Measurements from ENCODE around the gene PLPP2.

DNA sequence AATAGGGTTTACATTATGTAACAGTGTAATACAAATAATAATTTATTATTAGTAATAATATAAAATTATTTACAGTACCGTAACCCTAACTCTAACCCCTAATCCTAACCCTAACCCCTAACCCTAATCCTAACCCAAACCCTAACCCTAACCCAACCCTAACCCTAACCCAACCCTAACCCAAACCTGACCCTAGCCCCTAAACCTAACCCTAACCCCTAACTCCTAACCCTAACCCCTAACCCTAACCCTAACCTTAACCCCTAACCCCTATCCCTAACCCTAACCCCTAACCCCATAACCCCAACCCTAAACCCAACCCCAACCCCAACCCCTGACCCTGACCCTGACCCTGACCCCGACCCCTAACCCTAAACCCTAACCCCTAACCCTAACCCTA, 45.7 kb downstream of the PLPP2 start:
- TF ChIP-seq, protein P1, sequence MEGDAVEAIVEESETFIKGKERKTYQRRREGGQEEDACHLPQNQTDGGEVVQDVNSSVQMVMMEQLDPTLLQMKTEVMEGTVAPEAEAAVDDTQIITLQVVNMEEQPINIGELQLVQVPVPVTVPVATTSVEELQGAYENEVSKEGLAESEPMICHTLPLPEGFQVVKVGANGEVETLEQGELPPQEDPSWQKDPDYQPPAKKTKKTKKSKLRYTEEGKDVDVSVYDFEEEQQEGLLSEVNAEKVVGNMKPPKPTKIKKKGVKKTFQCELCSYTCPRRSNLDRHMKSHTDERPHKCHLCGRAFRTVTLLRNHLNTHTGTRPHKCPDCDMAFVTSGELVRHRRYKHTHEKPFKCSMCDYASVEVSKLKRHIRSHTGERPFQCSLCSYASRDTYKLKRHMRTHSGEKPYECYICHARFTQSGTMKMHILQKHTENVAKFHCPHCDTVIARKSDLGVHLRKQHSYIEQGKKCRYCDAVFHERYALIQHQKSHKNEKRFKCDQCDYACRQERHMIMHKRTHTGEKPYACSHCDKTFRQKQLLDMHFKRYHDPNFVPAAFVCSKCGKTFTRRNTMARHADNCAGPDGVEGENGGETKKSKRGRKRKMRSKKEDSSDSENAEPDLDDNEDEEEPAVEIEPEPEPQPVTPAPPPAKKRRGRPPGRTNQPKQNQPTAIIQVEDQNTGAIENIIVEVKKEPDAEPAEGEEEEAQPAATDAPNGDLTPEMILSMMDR (conservative IDR thresholded peaks at IDR 0.05; ENCODE audit: low read length), result no peak
- no peak for TF ChIP-seq EZH2phosphoT487 (IDR thresholded peaks at IDR 0.05; ENCODE audit: borderline replicate concordance, low read depth, low read length)

Measured in OCI-LY7 (cell line).